GM04503 (cell line): ENCODE data around the gene ENOX1.
A peak's percentile ranks its signal among the peaks of the same experiment; 100 is the strongest.

ENCODE experiments used
- DNase-seq: peaks from one replicate; pipeline ENCODE4 v3.0.0-alpha.2; 2012; ENCODE audit warnings: low read depth

Gene ENOX1

GRCh38 chr13:43307921-43308433, 478.8 kb downstream of the ENOX1 start:
- peak; percentile 64 for DNase-seq

GRCh38 chr13:43307221-43307920, 479.4 kb downstream of the ENOX1 start:
- DNase-seq: no peak

GRCh38 chr13:43306372-43306771, 480.4 kb downstream of the ENOX1 start:
- no peak for DNase-seq

- no peak for DNase-seq
Observed at GRCh38 chr13:43305416-43305815, 481.4 kb downstream of the ENOX1 start.

GRCh38 chr13:43304945-43305344, 481.8 kb downstream of the ENOX1 start:
- DNase-seq: no peak

- no peak for DNase-seq
Observed at GRCh38 chr13:43304449-43304848, 482.3 kb downstream of the ENOX1 start.

- DNase-seq: no peak
Observed at GRCh38 chr13:43303033-43303729, 483.6 kb downstream of the ENOX1 start.

- no peak for DNase-seq
Observed at GRCh38 chr13:43301346-43301969, 485.3 kb downstream of the ENOX1 start.

- DNase-seq: peak; percentile 84
Observed at GRCh38 chr13:43300865-43301264, 485.9 kb downstream of the ENOX1 start.

- DNase-seq: no peak
Observed at GRCh38 chr13:43299374-43299773, 487.4 kb downstream of the ENOX1 start.

GRCh38 chr13:43298816-43299215, 488.0 kb downstream of the ENOX1 start:
- no peak for DNase-seq

GRCh38 chr13:43297967-43298678, 488.6 kb downstream of the ENOX1 start:
- DNase-seq: no peak

GRCh38 chr13:43295825-43296564, 490.8 kb downstream of the ENOX1 start:
- no peak for DNase-seq

- no peak for DNase-seq
Observed at GRCh38 chr13:43295321-43295720, 491.5 kb downstream of the ENOX1 start.

GRCh38 chr13:43294412-43294811, 492.4 kb downstream of the ENOX1 start:
- DNase-seq: no peak

GRCh38 chr13:43293986-43294385, 492.8 kb downstream of the ENOX1 start:
- DNase-seq: no peak

GRCh38 chr13:43293561-43293960, 493.2 kb downstream of the ENOX1 start:
- DNase-seq: no peak

- no peak for DNase-seq
Observed at GRCh38 chr13:43293008-43293407, 493.8 kb downstream of the ENOX1 start.

GRCh38 chr13:43291287-43292060, 495.3 kb downstream of the ENOX1 start:
- no peak for DNase-seq

- DNase-seq: peak; percentile 90
Observed at GRCh38 chr13:43289470-43290255, 497.1 kb downstream of the ENOX1 start.
